ENCODE measurements around the gene ZNF197. TPM values are rescaled to one million over a fixed set of nuclear protein-coding genes. Genes with fewer than 3 reads are reported as not detected.

The ZNF197 gene
- total RNA-seq, 1 experiment from 2014 or later, result 16.4 TPM

DNA sequence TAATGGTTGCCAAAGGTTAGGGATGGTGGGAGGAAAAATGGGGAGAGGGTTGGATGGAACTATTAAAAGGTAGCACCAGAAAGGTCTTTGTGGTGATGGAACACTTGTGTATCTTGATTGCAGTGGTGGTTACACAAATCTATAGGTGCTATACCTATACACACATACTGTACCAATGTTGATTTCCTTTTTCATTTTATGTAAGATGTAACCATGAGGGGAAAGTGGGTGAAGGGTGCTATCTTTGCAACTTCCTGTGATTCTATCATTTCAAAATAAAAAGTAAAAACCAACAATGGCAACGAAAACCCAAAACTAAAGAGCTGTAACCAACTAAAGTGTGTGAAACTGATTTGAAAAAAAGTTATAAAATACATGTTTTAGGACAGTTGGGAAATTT lies 22.9 kb downstream of the ZNF197 start:
- Mint-ChIP-seq H3K27ac (no peak overlapping the region), H3K4me1 (peaks cover 13% of the 10 kb centered on the region), H3K27me3 (ENCODE audit: low read depth) (0 out of 2 replicates have a peak, but pooled peaks cover 2% of the 10 kb centered on the region), H3K4me3 (peak overlapping the region; percentile 91), H3K36me3 (peaks cover 37% of the 10 kb centered on the region), H3K9me3 (peaks cover 14% of the 10 kb centered on the region)
- no peak for ATAC-seq
- no peak for TF ChIP-seq MYBL2 (CRISPR knock-in tag; IDR thresholded peaks at IDR 0.05)
- TF ChIP-seq TEAD1 (CRISPR knock-in tag; IDR thresholded peaks at IDR 0.05), result no peak
- no peak for TF ChIP-seq ZBTB21 (CRISPR knock-in tag; IDR thresholded peaks at IDR 0.05; ENCODE audit: borderline replicate concordance)
- no peak for TF ChIP-seq JAZF1 (CRISPR knock-in tag; IDR thresholded peaks at IDR 0.05)
- TF ChIP-seq JUN (CRISPR knock-in tag; IDR thresholded peaks at IDR 0.05), result no peak
- TF ChIP-seq, protein P1, sequence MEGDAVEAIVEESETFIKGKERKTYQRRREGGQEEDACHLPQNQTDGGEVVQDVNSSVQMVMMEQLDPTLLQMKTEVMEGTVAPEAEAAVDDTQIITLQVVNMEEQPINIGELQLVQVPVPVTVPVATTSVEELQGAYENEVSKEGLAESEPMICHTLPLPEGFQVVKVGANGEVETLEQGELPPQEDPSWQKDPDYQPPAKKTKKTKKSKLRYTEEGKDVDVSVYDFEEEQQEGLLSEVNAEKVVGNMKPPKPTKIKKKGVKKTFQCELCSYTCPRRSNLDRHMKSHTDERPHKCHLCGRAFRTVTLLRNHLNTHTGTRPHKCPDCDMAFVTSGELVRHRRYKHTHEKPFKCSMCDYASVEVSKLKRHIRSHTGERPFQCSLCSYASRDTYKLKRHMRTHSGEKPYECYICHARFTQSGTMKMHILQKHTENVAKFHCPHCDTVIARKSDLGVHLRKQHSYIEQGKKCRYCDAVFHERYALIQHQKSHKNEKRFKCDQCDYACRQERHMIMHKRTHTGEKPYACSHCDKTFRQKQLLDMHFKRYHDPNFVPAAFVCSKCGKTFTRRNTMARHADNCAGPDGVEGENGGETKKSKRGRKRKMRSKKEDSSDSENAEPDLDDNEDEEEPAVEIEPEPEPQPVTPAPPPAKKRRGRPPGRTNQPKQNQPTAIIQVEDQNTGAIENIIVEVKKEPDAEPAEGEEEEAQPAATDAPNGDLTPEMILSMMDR (IDR thresholded peaks at IDR 0.05), result no peak
- no peak for TF ChIP-seq RORB (CRISPR knock-in tag; IDR thresholded peaks at IDR 0.05)
- TF ChIP-seq, protein P2, sequence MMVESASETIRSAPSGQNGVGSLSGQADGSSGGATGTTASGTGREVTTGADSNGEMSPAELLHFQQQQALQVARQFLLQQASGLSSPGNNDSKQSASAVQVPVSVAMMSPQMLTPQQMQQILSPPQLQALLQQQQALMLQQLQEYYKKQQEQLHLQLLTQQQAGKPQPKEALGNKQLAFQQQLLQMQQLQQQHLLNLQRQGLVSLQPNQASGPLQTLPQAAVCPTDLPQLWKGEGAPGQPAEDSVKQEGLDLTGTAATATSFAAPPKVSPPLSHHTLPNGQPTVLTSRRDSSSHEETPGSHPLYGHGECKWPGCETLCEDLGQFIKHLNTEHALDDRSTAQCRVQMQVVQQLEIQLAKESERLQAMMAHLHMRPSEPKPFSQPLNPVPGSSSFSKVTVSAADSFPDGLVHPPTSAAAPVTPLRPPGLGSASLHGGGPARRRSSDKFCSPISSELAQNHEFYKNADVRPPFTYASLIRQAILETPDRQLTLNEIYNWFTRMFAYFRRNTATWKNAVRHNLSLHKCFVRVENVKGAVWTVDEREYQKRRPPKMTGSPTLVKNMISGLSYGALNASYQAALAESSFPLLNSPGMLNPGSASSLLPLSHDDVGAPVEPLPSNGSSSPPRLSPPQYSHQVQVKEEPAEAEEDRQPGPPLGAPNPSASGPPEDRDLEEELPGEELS (CRISPR knock-in tag; IDR thresholded peaks at IDR 0.05), result no peak
- TF ChIP-seq, protein P3, sequence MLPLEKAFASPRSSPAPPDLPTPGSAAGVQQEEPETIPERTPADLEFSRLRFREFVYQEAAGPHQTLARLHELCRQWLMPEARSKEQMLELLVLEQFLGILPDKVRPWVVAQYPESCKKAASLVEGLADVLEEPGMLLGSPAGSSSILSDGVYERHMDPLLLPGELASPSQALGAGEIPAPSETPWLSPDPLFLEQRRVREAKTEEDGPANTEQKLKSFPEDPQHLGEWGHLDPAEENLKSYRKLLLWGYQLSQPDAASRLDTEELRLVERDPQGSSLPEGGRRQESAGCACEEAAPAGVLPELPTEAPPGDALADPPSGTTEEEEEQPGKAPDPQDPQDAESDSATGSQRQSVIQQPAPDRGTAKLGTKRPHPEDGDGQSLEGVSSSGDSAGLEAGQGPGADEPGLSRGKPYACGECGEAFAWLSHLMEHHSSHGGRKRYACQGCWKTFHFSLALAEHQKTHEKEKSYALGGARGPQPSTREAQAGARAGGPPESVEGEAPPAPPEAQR (CRISPR knock-in tag; IDR thresholded peaks at IDR 0.05), result no peak
- TF ChIP-seq ZNF121 (CRISPR knock-in tag; IDR thresholded peaks at IDR 0.05), result no peak
- no peak for TF ChIP-seq ZNF263 (CRISPR knock-in tag; IDR thresholded peaks at IDR 0.05; ENCODE audit: low read depth)
- TF ChIP-seq, protein P4, sequence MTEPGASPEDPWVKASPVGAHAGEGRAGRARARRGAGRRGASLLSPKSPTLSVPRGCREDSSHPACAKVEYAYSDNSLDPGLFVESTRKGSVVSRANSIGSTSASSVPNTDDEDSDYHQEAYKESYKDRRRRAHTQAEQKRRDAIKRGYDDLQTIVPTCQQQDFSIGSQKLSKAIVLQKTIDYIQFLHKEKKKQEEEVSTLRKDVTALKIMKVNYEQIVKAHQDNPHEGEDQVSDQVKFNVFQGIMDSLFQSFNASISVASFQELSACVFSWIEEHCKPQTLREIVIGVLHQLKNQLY (CRISPR knock-in tag; IDR thresholded peaks at IDR 0.05), result no peak
- TF ChIP-seq ZNF138 (CRISPR knock-in tag; conservative IDR thresholded peaks at IDR 0.05), result no peak
- TF ChIP-seq, protein P5, sequence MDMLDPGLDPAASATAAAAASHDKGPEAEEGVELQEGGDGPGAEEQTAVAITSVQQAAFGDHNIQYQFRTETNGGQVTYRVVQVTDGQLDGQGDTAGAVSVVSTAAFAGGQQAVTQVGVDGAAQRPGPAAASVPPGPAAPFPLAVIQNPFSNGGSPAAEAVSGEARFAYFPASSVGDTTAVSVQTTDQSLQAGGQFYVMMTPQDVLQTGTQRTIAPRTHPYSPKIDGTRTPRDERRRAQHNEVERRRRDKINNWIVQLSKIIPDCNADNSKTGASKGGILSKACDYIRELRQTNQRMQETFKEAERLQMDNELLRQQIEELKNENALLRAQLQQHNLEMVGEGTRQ (CRISPR knock-in tag; IDR thresholded peaks at IDR 0.05), result no peak
- ChIA-PET POLR2A (interaction anchor here (0.6 to 1.3 kb wide), 3 partner anchors 22 to 215 kb away, joined by 3 to 7 read pairs (median 3); partner anchors contain the start of genes ZNF197 and ZNF660), CTCF (interaction anchor here (1.0 to 1.2 kb wide), 2 partner anchors 13 to 22 kb away, joined by 5 to 6 read pairs; partner anchors contain the start of gene ZNF197)
- no peak for DNase-seq (ENCODE audit: low spot score)

DNA sequence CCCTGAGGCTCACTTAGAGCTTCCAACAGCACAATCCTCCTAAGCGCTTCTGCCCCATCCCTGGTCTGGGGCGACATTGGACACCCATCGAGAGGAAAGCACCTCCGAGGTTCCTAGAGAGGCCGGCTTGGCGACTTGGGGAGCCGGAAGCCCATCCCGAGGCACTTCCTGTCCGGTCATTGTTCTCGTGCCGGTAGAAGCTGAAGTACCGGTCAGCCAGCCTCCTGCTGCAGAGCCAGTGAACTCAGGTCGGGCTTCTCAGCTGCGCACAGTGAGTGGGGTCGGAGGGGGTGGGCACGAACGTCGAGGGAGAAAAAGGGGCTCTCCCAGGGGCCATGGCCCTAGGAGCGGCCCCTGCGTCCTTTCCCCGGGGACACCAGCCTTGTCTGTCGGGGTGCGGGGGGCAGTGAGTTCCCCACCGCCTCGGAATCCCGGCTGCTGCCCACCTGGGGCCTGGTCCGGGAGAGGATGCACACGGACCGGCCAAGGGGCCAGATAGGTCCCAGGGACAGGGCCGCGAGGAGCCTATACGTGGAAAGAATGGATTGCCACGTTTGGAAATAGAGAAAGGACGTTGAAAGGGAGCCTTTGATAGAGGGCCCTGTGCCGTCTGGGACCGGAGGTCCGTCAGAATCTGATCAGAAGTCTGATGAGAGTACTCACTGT lies 23.9 kb downstream of the ZNF197 start, which contains the start of gene ZNF35:
TSS of gene ZNF35 (plus strand) at position 169 of the 666 bp plus-strand sequence. CDS start 2,336 bp downstream, outside the sequence.
- Mint-ChIP-seq H3K9me3 (peaks cover 5% of the 10 kb centered on the region), H3K4me3 (peak within 1 kb of the TSS; percentile 91), H3K27me3 (ENCODE audit: low read depth) (no peaks in the 10 kb centered on the region), H3K27ac (peak within 1 kb of the TSS; percentile 72), H3K36me3 (peaks cover 35% of the 10 kb centered on the region), H3K4me1 (peaks cover 13% of the 10 kb centered on the region)
- CTCF ChIA-PET, result interaction anchor here (1.0 to 1.2 kb wide), 2 partner anchors 13 to 23 kb away, joined by 5 to 6 read pairs; partner anchors contain the start of gene ZNF197
- DNase-seq (ENCODE audit: low spot score), result peak; percentile 88
- POLR2A ChIA-PET, result interaction anchor here (0.7 to 1.3 kb wide), 6 partner anchors 11 to 64 kb away, joined by 3 to 7 read pairs (median 4); partner anchors contain the start of genes ZNF197, ZNF502 and ZNF660
- peak; percentile 98 for ATAC-seq
- TF ChIP-seq MXD4 (CRISPR knock-in tag; IDR thresholded peaks at IDR 0.05; ENCODE audit: borderline replicate concordance) (no peak), NFATC4 (CRISPR knock-in tag; IDR thresholded peaks at IDR 0.05) (no peak), FOXK1 (CRISPR knock-in tag; IDR thresholded peaks at IDR 0.05) (peak; percentile 33; the same call in 1 of the 2 replicates), PRRX2 (CRISPR knock-in tag; IDR thresholded peaks at IDR 0.05) (peak; percentile 20; the same call in 1 of the 2 replicates), CREB1 (CRISPR knock-in tag; IDR thresholded peaks at IDR 0.05) (0 out of 2 replicates have a peak, but pooled peaks have one; percentile 50), SP1 (CRISPR knock-in tag; conservative IDR thresholded peaks at IDR 0.05) (peak; percentile 36; the same call in 1 of the 2 replicates), CBFB (CRISPR knock-in tag; IDR thresholded peaks at IDR 0.05; ENCODE audit: low read depth) (no peak), ETV6 (CRISPR knock-in tag; IDR thresholded peaks at IDR 0.05) (peak; percentile 86; the same call in 1 of the 2 replicates), SMAD4 (CRISPR knock-in tag; IDR thresholded peaks at IDR 0.05) (no peak)
- TF ChIP-seq, protein P6, sequence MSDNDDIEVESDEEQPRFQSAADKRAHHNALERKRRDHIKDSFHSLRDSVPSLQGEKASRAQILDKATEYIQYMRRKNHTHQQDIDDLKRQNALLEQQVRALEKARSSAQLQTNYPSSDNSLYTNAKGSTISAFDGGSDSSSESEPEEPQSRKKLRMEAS (CRISPR knock-in tag; IDR thresholded peaks at IDR 0.05), result no peak
- TF ChIP-seq, protein P2 (CRISPR knock-in tag; IDR thresholded peaks at IDR 0.05), result 0 out of 2 replicates have a peak, but pooled peaks have one; percentile 55
- TF ChIP-seq, protein P7, sequence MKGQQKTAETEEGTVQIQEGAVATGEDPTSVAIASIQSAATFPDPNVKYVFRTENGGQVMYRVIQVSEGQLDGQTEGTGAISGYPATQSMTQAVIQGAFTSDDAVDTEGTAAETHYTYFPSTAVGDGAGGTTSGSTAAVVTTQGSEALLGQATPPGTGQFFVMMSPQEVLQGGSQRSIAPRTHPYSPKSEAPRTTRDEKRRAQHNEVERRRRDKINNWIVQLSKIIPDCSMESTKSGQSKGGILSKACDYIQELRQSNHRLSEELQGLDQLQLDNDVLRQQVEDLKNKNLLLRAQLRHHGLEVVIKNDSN (CRISPR knock-in tag; IDR thresholded peaks at IDR 0.05), result 0 out of 2 replicates have a peak, but pooled peaks have one; percentile 39

Measured in WTC11 (cell line).